Activated CD4-positive, alpha-beta T cell treated with anti-CD3 and anti-CD28 coated beads for 24 hours (primary cell): Measurements from ENCODE around the gene NEK3.
"Not testable (repeated sequence)": the region's sequence is repeated elsewhere in the genome, so short reads cannot be mapped to it uniquely, and the experiment has no call there.

Experiments used
- DNase-seq, 2 donors: peaks; one replicate each; pipeline ENCODE4 v3.0.0-alpha.2; 2020; ENCODE audit warnings: low read depth in 2 of 2

Gene NEK3

GRCh38 chr13:52159159-52159982 is at the start of gene NEK3:
Gene NEK3 (minus strand): TSS chr13:52159597. CDS start chr13:52156191, 3,406 bp downstream.
- DNase-seq = peak; percentile 39 to 40

DNA sequence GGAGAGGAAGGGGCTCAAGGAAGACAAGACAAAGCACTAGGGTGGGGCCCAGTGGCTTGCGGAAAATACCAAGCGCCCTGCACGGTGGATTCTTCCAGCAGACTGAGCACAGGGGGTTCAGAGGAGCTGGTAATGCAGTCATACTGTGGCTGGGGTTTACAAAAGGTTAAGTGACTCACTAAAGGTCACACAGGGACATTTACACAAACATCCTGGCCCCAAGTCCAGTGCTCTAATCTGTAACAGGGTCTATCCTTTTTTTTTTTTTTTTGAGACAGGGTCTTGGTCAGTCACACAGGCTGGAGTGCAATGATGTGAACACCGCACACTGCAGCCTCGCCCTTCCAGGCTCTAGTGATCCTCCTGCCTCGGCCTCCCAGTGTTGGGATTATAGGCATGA is 49.0 kb upstream of the NEK3 start:
- DNase-seq = not testable (repeated sequence)

GRCh38 chr13:52207896-52208295 is 48.5 kb upstream of the NEK3 start:
- DNase-seq = not testable (repeated sequence)

GRCh38 chr13:52207337-52207736 is 47.9 kb upstream of the NEK3 start:
- DNase-seq = not testable (repeated sequence)

DNA sequence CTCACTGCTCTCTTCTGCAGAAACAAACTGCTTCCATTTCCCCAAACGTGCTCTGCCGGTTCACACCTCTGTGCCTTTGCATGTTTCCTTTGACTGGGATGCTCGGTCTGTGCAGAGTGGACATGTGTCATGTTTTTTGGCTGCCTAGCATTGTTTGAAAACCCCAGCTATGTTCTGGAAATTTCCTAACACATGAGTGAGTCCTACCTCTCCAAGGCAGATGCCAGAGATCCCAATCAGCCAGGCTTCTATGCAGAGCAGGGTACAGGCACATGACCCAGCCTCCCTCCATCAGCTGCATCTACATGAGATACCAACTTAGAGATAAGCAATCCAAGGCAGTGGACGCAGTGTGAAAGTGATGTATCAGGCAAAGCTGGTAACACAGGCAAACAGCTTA is 45.1 kb upstream of the NEK3 start:
- not testable (repeated sequence) for DNase-seq

DNA sequence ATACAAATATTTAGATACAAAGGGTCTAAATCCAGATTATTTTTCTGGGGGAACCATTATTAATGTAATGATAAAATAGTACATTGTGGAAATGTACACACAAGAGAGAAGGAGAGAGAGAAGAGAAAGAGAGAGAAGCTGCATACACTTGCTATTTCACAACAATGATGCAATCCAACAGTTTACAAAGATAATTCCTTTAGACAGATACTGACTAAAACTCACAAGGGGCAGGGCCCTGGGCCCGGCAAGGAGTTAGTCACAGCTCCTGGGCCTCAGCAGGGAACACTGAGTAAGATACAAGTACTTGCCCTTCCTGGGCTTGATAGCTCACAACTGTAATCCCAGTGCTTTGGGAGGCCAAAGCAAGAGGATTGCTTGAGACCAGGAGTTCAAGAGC is 44.5 kb upstream of the NEK3 start:
- DNase-seq = not testable (repeated sequence)

GRCh38 chr13:52202506-52202905 is 43.1 kb upstream of the NEK3 start:
- not testable (repeated sequence) for DNase-seq

DNA sequence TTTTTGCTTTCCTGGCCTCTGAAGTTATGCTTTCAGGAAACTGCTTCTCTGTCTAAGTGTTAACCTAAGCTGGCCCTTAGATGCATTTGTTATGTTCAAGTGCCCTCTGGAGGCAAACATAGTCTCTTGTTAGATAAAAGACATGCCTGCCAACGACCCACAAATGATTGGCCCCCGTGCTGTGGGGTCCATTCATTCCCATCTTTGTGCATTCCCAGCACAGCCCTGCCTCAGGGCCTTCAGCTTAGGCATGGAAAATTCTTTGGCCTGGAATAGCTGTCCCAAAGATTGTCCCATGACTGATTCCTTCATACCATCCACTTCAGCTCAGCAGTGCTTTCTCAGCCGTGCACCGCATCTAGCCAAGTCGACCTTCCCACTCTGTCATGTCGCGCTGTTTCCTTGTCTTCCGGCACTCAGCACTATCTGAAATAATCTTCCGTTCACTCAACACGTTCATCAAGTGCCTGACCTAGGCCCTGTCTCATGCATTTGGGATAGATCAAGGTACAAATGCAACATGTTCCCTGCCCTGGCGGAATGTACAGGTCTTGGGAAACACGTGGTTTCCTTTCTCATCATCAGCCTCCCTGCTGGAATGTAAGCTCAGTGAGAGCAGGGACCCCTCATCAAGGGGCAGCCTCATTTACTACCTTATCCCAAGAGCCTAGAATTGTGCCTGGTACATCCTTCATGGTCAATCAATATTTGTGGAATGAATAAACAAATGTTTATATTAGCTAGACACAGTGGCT is 42.2 kb upstream of the NEK3 start:
- DNase-seq = not testable (repeated sequence)

GRCh38 chr13:52195401-52195837 is 36.0 kb upstream of the NEK3 start:
- DNase-seq = peak; percentile 43

DNA sequence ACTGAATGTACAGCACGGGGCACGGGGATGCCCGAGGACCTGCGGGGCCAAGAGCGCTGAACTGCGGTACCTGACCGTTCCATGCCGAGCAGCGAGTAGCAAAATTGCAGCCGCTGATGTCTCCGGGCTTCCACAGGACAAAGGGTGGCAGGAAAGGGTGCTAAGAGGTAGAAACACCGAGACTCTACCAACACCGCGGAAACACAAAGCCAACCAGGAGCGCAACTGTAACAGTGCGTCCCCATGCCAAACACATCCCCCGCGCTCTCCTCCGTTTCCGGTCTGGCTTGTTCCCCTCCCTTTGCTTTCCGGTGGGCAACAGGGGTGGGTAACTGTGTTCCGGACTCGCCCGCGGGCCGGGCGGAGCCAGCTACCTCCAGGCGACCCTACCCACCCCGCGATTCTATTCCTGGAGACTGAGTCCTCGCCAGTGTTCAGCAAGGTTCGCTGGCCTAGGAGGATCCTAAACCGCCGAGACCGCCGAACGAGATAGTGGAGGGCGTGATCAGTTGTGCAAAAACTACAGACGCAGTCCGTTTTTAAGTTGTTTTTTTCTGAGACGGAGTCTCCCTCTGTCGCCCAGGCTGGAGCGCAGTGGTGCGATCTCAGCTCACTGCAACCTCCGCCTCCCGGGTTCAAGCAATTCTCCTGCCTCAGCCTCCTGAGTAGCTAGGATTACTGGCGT is 34.9 kb upstream of the NEK3 start:
- peak; percentile 81 to 85 for DNase-seq

GRCh38 chr13:52193587-52194183 is 34.3 kb upstream of the NEK3 start:
- not testable (repeated sequence) for DNase-seq

GRCh38 chr13:52187424-52188187 is 28.2 kb upstream of the NEK3 start:
- not testable (repeated sequence) for DNase-seq

DNA sequence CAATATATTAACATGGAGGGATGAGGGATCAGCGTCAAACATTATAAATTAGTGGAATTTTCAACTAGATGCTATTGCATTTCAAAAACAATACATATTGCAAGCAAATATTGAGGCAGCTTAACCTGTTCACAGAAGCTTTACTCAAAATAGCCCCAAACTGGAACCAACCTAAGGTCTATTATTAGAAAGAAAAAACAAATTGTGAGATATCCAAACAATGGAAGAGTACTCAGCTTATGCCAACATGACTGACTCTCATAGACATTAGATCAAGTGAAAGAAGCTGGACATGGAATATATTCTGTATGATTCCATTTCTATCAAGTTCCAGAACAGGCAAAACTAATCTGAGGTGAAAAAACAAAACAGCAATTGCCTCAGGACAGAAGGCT is 27.6 kb upstream of the NEK3 start:
- DNase-seq = no peak

DNA sequence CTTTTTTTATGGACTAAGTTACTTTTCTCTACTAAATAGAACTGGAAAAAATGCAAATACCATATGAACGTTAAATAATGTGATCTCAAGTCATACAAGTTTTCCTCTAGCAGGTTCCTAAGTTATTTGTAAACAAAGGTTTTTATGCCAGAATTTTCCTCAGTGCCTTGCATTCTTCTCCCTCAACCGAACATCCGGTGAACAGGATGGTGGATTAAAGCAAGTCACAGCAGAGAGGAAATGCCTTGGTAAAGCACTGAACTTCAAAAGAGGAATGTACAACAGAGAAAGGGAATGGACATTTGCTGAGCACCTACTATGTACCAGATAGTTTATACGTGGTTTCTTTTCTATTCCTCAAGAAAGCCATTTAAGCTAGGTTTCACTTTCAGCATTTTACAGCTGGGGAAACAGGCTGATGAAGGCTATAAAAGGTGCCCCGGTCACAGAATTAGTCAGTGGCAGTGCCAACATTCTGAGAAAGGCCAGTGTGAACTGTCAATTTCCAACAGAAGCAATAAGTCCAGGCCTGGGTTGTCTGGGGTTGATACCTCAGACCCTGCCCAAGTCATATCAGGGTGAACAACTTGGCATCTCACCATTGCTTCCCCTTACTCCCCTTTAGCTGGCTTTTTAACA is 22.0 kb upstream of the NEK3 start:
- not testable (repeated sequence) for DNase-seq

GRCh38 chr13:52179925-52180324 is 20.5 kb upstream of the NEK3 start:
- DNase-seq = no peak

- DNase-seq = no peak
Observed at GRCh38 chr13:52177276-52177675, 17.9 kb upstream of the NEK3 start.

DNA sequence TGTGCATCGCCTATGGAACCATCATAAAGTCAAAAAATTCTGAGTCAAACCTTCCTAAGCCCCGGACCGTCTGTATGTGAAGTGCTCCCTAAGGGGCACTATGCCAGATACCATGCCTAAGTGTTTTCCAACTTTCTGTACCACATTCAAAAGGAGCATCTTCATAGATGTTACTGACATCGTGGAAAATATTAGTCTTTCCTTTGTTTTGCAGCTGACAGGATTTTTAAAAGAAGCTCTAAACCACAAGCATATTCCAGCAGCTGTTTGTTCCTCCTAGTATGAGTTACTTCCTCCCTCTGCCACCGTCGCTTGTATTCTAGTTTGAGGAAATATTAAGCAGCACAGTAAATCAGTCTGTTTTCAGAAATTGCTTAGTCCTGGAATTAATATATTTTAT is 14.6 kb upstream of the NEK3 start:
- not testable (repeated sequence) for DNase-seq

GRCh38 chr13:52173373-52173772 is 14.0 kb upstream of the NEK3 start:
- no peak for DNase-seq

DNA sequence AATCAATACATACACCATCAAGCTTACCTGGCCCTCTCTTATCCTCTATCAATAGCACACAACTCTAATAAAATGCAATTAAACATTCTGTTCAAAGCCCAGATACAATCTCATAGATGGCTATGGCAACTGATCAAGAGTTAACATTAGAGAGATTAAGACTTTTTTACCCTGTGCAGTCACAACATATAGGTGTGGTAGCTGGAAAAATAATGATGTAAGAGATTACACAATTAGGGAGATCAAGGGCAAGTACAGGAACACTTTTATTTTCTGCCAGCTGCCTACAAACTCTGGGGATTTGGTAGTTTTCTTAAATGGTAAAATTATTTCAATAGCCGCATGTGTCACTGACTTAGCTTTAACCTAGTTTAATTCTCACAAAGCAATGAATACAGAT is 12.3 kb upstream of the NEK3 start:
- DNase-seq = not testable (repeated sequence)

DNA sequence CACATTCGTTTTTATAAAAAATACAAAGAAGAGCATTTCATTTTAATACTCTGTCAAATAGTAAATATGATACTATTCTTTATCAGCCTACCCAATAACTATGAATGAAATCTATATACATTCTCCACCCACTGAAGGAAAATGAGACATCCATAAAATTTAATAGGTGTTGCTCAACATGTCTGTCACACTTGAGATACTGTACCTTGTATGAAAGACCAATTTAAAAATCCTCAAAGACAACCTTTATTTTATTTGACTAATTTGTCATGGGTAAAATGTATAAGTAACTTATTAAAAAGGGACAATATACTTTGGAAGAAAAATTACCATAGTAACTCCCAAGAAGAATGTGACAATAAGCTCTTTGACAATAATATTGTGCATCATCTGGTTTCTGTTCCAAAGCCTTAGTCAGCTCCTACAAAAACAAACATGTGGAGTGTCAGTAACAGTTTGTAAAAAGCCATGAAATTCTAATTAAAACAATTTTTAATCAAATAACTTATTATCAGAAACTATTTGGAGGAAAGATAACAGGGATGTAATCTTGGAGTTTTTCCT is 11.5 kb upstream of the NEK3 start:
- not testable (repeated sequence) for DNase-seq
